NCI-H345 treated with DMSO at 0.1 percent for 48 hours (cell line): ENCODE data around the gene GSG1L.

Experiments used
- DNase-seq: peaks from one replicate; lab custom pipeline; 2025; ENCODE audit not compliant: unreplicated experiment; lab: John Stamatoyannopoulos, UW

The GSG1L gene

DNA sequence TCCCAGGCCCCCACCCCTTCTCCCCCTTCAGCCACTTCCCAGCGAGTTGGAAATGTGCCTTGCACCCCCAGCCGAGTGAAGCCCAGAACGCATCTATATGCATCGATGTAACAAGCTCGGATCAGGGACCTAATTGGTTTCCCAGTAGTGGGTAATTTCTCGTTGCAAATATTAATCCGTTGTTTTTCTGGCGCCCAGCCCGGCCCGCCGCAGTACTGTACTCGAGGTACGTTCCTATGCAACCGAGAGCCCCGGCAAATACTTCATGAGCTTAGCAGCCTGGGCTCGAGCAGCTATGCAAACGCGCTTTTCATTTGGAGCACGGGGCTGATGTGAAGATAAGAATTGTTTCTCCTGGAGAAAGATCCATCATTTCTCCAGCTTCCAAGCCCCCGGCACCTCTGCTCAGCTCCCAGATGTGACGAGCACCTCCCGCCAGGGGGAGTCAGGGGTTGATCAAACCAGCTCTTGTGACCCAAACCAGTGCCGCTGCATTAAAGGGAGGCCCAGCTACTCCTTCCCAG, 283.8 kb downstream of the GSG1L start:
- no peak for DNase-seq

DNA sequence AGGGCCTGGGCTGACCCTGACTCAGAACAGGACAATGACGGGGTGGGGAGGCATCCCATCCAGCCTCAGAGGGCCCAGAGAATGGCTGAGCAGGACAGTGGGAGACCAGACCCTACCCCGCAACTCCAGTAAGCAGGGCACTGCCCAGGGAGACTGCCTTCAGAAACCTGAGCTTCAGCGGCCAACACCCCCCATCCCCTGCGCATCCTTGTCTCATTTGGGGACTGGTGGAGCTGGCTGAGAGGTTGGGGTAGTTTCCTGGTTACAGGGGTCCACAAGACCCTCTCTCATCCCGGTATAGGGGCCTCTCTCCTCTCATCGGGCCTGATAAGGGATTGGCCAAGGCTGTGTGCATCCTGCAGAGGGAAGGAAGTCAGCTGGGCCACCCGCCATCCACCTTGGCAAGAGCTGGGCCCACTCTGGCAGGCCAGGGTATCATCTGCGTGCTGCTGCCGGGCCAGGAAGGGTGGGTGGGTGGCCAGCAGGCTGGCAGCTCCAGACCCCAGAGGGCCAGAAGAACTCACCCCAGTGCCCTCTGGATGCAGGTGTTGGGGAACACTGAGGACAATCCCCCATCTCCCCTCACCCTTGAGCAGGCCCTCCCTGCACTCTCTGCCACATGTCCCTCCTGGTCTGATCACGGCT, 284.5 kb downstream of the GSG1L start:
- no peak for DNase-seq

DNA sequence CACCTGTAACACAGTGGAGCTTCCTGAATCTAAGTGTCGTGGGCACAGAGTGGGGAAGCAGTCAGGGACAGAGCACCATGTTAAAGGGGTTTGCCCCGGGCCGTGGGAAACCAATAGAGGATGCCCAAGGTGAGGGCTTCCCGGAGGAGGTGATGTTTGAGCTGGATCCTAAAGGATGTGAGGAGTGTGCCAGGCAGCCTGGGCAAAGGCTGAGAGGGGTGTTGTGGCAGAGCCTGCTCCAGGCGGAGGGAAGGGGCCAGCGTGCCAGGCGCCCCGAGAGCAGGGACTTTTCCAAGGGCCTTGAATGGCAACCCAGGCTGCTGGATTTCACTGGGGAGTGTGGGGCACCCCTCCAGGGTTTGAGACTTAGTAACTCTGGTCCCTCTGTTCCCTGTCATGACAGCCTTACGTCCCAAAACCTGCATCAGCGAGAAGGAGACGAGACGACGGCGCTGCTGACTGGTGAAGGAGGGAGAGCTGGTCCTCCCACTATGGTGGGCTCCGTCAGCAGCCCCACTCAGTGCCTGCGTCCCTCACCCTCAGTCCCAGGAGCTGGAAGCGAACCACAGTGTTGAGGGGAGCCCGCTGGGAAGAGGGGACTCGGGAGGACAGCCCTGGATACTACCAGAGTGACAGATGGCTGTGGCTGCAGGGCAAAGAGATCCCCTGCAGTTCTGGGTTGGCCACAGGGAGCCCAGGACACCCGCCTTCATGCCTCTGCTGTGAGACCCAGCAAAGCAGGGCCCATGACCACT, 285.2 kb downstream of the GSG1L start:
- no peak for DNase-seq

DNA sequence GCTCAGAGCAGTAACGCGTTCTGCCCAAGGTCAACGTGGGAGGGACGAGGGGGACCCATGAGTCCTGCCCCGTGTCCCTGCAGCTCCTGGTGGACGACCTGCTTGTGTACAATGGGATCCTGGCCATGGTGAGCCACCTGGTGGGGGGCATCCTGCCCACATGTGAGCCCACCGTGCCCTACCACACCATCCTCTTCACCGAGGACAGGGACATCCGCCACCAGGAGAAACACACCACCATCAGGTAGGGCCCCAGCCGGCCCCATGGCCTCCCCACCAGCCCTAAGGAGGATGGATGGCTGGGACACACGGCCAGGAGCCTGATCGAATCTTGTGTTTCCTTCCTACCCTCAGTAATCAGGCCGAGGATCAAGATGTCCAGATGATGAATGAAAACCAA, 286.0 kb downstream of the GSG1L start:
- DNase-seq, result no peak

DNA sequence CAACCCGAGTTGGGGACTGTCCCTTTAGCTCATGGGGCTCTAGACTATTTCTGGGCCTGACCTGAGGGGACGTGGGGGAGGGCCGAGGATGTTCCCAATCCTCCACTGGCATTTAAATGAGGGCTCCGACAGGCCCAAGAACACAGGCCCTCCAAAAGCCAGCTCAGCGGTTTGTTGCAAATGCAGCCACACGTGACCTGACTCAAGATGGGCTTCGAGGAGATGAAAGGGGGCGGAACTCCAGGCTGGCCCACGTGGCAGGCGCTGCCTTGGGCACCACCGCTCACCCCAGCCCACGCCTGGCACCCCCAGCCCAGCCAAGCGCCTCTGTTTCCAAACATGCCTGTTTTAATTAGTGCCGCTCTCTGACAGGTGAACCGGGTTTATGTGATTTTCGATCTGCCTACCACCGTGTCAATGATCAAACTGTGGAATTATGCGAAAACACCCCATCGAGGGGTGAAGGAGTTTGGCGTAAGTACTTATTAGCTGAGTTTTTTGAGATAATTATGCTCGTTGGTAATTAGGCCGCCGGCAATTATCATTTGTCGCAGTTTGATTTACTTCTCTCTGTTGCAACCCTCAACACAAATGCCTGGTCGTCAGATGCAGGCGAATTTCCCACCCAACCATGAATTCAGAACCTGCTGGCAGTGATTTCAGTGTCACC, 286.8 kb downstream of the GSG1L start:
- no peak for DNase-seq

DNA sequence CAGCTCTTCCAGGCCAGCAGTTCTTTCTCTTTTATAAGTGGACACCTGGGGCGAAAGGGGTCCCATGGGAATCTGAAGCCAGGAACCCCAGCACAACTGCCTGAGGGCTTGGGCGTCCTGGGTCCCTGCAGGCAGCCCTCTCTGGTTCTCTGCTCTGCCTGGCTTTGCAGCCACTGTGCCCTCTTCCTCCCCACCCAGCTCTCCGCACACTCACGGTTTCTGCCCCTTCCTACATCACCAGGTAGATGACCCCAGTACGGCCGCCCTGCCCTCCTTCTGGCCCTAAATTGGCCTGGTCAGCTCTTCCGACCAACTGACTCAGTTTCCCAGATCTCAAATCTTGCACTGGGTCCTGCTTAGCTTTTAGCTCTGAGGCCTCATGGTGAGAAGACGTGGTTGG, 288.3 kb downstream of the GSG1L start:
- no peak for DNase-seq

DNA sequence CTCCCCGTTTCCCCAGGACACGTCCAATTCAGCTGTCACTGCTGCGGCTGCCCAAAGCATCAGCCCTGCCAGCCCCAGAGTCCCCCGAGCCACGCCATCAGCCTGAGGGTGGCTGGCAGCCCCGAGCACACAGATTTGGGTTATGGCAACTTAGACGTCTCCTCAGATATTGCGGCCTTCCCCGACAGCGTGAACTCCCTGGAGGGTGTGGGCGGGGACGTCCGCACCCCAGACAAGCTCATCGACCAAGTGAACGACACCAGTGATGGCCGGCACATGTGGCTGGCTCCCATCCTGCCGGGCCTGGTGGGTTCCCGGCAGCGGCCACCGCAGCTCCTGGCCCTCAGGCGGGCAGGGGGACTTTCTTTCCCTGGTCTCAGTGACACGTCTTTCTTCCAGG, 288.7 kb downstream of the GSG1L start:
- DNase-seq, result no peak

DNA sequence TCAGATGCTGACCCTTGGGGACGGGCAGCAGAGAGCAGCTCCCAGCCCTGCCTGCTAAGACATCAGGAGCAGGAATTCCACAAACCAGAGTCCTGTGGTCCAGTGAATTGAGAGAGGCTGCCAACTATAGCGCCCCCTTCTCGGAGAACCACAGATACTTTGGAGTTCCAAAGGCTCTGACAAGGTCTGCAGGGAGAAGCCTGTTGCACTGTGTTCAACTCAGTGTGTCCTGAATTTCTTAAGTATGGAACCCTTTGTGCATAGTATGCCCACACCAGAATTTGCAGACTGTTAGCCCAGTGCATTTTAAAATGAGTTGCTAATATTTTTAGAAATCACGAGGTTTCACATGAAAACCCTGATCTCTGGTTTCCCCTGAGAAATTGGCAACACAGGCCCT, 290.2 kb downstream of the GSG1L start:
- DNase-seq, result no peak

DNA sequence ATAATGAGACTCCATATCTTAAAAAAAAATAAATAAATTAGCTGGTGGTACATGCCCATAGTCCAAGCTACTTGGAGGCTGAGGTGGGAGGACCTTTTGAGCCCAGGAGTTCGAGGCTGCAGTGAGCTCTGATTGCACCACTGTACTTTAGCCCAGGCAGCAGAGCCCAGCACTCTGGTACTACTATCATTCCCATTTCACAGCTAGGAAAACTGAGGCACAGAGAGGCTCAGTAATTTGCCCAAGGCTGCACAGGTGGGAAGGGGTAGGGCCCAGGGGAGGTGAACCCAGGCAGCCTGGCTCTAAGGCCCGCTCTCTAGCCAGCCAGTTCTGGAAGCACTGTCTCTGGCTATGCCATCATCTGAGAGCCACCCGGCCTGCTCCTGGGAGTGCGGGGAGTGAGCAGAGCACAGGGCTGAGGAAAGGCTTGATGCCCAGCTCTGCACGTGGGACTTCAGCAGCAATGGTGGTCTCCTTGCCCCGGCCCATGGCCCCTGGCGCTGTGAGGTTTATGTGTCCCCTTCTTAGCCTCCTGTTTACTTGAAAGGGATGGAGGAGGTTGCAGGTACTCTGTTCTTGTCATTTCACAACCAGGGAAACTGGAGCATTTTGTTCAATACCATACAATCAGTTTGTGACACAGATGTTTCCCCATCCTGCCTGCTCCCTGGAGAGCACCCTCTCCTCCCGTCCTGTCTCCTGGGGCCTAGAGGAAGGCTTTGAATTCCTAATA, 291.3 kb downstream of the GSG1L start:
- no peak for DNase-seq

DNA sequence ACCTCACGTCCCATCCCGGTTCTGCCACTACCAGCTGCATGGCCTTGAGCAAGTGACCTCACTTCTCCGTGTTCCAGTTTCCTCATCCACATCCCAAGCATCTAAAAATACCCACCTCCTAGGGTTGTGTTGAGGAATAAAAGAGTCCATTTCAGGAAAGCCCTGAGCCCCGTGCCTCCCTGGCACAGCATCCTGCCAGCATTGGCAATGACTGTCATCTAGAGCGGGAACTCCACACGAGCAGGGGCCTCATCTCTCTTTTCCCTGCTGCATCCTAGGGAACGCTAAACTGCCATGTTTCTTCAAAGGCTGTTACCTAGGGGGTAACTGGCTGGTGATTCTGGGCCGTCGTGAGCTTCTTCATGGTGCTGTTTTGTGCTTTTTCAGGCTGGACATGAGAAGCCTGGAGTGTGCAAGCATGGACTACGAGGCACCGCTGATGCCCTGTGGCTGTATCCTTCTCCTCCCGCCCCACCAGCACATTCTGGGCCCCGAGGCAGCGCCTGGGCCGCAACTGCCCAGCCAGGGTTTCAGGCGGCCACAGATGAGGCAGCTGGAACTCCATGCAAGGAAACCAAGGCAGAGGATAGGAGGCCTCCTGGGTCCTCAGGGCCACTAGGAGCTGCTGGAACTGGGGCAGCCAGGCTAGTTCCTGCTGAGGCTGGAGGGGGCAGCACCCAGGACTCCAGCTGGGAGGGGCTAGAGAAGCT, 292.2 kb downstream of the GSG1L start:
- DNase-seq, result no peak

DNA sequence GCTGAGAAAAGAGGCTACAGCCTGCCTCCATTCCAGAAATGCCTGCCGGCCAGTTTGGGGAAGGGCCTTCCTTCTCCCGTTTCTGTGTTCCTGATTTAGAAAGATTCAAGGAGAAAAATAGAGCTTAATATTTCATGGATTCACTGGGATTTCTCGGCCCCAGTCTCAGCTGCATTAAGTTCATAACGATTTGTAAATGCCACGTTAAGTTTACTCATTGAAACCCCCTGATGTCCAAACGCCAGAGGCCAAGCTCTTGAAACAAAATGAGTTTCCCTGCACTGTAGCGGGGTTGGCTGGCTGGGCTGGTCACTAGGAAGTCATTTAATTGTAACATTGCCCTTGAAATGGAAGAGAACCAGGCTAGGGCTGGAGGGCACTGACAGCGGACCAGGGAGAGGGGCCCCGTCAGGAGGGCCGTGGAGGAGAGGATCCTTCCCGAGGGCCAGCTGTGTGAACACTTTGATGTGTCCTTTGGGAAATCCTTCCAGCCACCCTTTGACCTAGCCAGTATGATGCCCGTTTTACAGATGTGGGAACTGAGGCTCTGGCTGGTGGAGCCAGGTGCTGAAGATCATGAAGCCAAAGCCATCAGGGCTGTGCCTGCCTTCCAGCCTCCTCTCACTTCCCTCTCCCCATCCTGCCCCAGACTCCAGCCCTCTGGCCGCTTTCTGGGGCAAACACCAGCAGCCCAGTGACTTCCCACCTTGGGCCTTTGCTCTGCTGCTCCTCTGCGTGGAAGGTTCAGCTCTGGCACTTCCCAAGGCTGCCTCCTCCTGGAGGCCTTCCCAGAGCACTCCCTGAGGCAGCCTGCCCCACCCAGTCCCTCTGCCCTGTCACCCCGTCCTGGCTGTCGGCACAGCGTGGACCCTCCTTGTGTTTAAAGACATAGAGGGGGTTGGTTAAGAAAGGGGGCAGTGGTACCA, 293.0 kb downstream of the GSG1L start:
- no peak for DNase-seq

DNA sequence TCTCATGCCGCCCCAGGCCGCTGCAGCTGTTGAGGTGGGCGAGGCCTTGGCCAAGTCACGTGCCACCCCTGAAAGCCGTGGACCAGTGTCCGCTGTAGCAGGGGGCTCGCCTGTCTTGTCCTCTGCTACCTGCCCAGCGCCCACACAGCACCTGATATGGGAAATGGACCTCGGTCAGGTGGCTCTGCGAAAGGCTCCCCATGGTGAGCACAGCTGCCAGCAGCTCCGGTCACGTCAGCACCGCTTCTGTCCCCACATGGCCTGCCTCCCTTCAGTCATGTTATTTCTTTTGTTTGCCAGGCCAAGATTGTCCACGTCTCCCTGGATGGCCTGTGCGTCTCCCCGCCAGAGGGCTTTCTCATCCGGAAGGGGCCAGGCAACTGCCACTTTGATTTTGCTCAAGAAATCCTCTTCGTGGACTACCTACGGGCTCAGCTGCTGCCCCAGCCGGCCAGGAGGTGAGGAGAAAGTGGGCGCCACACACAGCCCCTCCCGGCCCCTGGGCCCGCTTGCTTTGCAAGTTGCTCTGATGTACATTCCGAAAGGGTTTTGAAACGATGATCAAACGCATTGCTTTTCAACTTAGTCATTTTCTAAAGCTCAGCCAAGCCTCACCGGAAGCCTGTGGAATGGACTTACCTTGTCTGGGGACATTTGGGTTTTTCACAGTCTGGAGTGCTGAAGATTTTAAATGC, 293.8 kb downstream of the GSG1L start:
- DNase-seq, result no peak

DNA sequence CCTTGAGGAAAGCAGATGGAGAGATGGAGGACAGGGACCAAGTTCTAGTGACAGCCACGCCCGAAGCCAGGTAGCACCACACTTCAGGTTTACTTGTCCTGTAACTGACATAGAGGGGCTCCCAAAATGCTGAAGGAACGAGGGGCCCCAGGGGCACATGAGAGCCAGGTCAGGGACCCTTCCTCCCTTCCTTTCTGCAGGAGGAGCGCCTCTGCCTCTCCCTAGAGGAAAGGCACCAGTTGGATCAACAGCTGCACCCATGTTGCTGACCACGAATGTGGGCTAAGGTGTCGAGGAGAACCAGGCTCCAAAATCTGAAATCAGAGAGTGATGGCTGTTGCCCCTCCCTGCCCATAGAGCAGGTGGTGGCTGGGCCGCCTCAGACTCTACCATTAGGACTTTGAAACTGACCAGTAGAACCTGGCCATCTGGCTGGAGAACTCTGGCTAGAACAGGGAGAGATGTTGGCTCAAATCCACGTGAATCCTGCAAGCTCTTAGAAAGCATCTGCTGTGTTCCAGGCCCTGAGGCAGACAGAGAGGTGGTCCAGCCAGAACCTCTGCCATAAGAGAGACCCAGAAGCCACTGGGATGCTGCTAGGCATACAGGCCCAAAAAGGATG, 294.8 kb downstream of the GSG1L start:
- no peak for DNase-seq

DNA sequence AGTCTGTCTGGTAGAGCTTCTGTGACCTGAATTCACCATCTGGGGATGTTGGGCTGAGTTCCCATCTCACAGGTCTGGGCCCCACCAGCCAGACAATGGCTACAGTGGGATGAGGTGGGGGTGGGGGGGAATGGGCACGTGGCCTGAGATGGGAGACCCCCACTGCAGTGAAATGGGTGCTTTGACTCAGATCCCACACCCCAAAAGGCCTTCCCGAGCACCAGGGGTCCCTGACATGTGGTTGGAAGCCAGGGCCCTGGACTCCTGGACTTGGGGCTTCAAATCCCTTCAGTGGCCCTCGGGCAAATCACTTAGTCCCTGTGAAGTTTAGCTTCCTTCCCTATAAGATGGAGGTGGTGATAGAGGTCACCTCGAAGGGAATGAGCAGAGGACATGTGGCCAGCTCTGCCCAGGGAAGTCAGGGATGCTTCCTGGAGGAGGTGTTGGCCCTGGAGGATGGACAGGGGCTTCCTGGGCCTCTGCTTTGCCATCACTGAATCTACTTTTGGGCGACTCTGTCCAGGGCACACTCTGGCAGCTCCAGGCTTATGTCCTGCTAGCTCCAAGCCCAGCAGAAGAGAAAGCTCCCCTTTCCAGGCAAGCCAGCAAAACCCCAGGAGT, 295.4 kb downstream of the GSG1L start:
- no peak for DNase-seq

DNA sequence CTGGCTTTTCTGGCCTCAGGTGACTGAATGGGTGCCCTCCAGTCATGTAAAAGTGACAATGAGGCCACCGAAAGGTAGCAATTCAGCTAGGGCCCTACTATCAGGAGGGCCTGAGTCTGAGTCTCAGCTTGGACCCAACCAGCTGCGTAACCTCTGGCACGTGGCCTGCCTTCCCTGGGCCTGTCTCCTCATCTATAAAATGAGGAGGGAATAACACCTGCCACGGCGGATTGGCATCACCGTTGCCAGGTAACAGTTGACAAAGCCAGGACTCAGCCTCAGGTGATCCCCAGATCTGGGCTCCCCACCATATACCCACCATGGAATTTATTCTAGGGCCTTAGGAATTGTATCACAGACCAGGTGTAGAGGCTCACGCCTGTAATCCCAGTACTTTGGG, 296.4 kb downstream of the GSG1L start:
- no peak for DNase-seq

DNA sequence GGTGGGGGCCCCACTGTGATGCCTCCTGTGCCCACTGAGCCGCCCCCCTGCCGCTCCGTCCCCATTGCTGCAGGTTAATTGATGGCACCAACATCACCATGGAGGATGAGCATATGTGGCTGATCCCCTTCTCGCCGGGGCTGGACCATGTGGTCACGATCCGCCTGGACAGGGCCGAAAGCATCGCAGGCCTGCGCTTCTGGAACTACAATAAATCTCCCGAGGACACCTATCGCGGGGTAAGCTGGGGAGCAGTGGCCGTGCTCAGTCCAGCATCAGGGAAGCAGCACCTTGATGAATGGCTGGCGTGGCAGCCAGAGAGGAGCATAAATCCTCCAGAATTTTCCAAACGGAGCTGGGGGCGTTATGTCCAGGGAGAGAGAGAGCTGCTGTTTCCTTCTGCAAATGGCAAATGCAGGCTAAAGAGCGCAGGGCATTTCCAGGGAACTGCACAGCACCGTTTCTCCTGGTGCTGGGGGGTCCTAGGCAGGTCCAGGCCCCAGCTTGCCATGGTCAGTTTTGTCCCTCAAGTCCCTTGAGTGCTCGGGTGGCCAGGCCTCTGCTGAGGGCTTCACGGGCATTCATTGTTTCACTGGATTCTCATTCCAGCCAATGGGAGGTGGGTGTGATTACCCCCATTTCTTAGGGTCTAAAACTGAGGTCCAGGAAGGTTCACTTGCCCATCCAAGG, 297.1 kb downstream of the GSG1L start:
- DNase-seq, result no peak

DNA sequence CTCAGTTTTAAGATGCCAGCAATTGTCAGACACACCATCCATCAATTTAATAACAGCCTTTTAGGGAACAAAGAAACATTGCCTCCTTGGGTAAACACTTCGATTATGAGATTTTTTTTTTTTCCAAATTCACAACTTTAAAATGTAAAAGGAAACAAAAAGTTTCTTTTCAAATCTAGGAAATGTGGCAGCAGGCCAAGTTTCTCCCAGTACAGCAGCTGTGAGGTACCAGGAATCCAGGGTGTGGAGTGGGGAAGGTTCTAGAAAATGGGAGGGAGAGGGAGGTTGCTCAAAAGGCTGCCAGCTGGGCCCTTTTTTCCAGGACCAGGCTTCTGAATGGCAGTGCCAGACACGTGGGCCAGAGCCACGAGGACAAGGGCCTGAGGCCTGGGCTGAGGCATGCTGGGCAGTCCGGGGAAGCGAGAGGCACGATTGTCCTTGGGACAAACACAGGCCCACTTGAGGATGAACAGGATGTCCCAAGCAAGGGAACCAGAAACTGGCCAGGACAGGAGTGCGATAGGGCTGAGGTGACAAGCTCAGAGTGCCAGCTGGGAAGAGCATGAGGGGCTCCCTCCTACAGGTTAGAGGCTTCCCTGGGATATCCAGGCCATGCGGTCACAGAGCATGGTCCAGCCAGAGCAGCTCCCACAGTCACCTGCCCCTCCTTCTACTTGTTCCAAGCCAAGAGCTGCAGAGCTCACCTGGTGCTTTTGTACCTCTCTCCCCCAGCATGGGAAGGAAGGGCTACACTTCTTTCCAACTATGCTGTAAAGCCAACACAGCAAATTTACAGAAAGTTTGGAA, 298.4 kb downstream of the GSG1L start:
- DNase-seq, result no peak
